ENCODE measurements around the gene IRF5. TPM values are rescaled to one million over a fixed set of nuclear protein-coding genes. Genes with fewer than 3 reads are reported as not detected.
A peak's percentile ranks its signal among the peaks of the same experiment; 100 is the strongest.

The IRF5 gene
- total RNA-seq, 1 experiment from 2014 or later = 8.8 TPM

DNA sequence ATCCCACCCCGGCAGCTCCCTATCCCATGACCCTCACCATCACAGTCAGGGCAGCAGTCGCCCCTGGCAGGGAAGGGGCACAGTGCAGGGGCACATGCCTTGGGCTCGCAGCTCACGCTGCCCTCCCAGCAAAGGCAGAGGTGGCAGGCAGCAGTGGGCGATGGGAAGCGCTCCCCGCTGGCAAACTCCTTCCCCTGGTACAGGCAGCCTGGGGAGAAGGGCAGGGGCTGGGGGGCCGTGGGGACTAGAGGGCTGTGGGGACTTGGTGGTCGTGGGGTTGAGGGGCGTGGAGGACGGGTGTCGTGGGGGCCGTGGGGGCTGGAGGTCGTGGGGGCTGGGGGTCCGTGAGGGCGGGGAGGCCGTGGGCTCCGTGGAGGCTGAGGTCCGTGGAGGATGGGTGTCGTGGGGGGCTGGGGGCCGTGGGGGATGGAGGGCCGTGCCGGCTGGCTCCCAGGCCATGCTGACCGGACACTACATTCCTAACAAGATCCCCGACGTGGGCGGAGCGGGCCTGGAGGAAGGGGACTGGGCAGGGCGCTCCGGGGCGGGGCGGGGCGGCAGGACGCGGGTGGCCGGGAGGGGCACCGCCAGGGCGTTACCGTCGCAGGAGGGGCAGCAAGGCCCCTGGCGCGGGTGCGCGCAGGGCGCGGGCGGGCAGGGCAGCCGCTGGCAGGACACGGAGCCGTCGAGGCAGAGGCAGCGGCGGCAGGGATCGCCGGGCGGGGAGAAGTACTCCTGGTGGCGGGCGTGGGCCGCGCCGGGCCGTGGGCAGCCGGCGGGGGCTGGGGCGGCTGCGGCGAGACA is 47.2 kb upstream of the IRF5 start:
- BruUV-seq (replicated peaks) = no TSS peak
- Histone ChIP-seq H3K4me3 (ENCODE audit: low read depth in 2 of 2, low read length in 2 of 2) (peak overlapping the region; percentile 29 to 32), H3K27ac (ENCODE audit: low read length) (no peak overlapping the region), H3K4me1 (ENCODE audit: control insufficient read depth, insufficient read depth, low read length) (no peaks in the 10 kb centered on the region; the same call in 1 of the 2 replicates), H3K9me3 (ENCODE audit: control insufficient read depth, insufficient read depth, low read depth, low read length) (no peaks in the 10 kb centered on the region), H3K36me3 (ENCODE audit: control insufficient read depth, insufficient read depth, low read length) (no peaks in the 10 kb centered on the region), H3K27me3 (ENCODE audit: control insufficient read depth, insufficient read depth, low read length) (no peaks in the 10 kb centered on the region)
- ATAC-seq = peak; percentile 71
- in situ Hi-C loops (cut with HindIII; ENCODE audit: low pct_unique_long_range_greater_than_20kb, low sequenced_read_pairs) (no loop called here), intact Hi-C loops (cut with micrococcal nuclease; ENCODE audit: unreplicated experiment) (no loop called here)
- POLR2A ChIA-PET = interaction anchor here (0.6 kb wide), 1 partner anchor 167 kb away, joined by 6 read pairs; no protein-coding TSS in a partner anchor
- TF ChIP-seq TCF7L2 (IDR thresholded peaks at IDR 0.05; ENCODE audit: low read depth, low read length) (no peak), SIN3A (IDR thresholded peaks at IDR 0.05; ENCODE audit: borderline replicate concordance, insufficient read depth, low read depth, low read length) (no peak), POLR2AphosphoS5 (IDR thresholded peaks at IDR 0.05; ENCODE audit: low read depth, low read length) (no peak)
- TF ChIP-seq, protein P1, sequence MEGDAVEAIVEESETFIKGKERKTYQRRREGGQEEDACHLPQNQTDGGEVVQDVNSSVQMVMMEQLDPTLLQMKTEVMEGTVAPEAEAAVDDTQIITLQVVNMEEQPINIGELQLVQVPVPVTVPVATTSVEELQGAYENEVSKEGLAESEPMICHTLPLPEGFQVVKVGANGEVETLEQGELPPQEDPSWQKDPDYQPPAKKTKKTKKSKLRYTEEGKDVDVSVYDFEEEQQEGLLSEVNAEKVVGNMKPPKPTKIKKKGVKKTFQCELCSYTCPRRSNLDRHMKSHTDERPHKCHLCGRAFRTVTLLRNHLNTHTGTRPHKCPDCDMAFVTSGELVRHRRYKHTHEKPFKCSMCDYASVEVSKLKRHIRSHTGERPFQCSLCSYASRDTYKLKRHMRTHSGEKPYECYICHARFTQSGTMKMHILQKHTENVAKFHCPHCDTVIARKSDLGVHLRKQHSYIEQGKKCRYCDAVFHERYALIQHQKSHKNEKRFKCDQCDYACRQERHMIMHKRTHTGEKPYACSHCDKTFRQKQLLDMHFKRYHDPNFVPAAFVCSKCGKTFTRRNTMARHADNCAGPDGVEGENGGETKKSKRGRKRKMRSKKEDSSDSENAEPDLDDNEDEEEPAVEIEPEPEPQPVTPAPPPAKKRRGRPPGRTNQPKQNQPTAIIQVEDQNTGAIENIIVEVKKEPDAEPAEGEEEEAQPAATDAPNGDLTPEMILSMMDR (IDR thresholded peaks at IDR 0.05) = no peak
- TF ChIP-seq, protein P2, sequence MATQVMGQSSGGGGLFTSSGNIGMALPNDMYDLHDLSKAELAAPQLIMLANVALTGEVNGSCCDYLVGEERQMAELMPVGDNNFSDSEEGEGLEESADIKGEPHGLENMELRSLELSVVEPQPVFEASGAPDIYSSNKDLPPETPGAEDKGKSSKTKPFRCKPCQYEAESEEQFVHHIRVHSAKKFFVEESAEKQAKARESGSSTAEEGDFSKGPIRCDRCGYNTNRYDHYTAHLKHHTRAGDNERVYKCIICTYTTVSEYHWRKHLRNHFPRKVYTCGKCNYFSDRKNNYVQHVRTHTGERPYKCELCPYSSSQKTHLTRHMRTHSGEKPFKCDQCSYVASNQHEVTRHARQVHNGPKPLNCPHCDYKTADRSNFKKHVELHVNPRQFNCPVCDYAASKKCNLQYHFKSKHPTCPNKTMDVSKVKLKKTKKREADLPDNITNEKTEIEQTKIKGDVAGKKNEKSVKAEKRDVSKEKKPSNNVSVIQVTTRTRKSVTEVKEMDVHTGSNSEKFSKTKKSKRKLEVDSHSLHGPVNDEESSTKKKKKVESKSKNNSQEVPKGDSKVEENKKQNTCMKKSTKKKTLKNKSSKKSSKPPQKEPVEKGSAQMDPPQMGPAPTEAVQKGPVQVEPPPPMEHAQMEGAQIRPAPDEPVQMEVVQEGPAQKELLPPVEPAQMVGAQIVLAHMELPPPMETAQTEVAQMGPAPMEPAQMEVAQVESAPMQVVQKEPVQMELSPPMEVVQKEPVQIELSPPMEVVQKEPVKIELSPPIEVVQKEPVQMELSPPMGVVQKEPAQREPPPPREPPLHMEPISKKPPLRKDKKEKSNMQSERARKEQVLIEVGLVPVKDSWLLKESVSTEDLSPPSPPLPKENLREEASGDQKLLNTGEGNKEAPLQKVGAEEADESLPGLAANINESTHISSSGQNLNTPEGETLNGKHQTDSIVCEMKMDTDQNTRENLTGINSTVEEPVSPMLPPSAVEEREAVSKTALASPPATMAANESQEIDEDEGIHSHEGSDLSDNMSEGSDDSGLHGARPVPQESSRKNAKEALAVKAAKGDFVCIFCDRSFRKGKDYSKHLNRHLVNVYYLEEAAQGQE (IDR thresholded peaks at IDR 0.05; ENCODE audit: insufficient read depth in 1 of 2, low read depth in 2 of 2, low read length in 1 of 2) = no peak
- CTCF ChIA-PET = interaction anchor here (0.5 to 0.7 kb wide), 2 partner anchors 129 to 507 kb away, joined by 3 to 12 read pairs; no protein-coding TSS in a partner anchor
- no peak for DNase-seq (ENCODE audit: low read depth, low spot score)

DNA sequence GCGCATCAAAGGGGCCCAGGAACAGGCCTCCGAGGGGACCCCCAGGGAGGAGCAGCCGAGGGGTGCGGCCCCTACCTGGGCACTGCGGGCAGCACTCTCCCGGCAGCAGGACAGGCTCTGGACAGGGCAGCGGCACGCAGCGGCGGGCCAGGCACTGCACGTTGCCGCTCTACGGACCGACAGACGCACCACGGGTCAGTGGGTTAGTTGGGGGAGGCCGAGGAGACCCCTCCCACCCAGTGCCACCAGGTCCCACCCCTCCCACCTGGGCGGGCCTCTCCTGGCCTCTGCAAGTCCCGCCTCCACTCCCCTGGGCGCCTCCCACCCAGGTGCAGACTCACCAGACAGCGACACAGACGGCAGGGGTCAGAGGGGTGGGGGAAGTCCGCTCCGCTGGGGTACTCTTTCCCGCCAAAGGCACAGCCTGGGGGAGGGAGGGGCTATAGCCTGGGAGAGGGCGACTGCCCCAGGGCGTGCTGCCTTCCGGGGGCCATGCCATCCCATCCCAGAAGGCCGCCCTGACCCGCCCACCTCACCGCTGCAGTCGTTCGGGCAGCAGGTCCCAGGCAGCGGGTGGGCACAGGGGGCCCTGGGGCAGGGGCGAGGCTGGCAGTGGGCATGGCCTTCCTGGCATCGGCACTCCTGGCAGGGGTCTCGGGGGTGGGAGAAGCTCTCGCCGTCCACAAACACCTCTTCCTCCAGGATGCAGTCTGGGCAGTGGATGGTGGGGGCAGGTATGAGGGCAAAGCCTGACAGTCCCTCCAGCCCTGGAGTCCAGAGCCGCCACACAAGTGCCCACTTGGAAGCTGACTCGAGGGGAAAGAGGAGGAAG is 46.4 kb upstream of the IRF5 start:
- ChIA-PET POLR2A (no interaction called here), CTCF (no interaction called here)
- Histone ChIP-seq H3K4me1 (ENCODE audit: control insufficient read depth, insufficient read depth, low read length) (no peaks in the 10 kb centered on the region; the same call in 1 of the 2 replicates), H3K27me3 (ENCODE audit: control insufficient read depth, insufficient read depth, low read length) (no peaks in the 10 kb centered on the region), H3K4me3 (ENCODE audit: low read depth in 2 of 2, low read length in 2 of 2) (peak overlapping the region; percentile 29 to 32), H3K9me3 (ENCODE audit: control insufficient read depth, insufficient read depth, low read depth, low read length) (no peaks in the 10 kb centered on the region), H3K36me3 (ENCODE audit: control insufficient read depth, insufficient read depth, low read length) (no peaks in the 10 kb centered on the region), H3K27ac (ENCODE audit: low read length) (no peak overlapping the region)
- TF ChIP-seq, protein P1 (IDR thresholded peaks at IDR 0.05) = no peak; the same call in 1 of the 2 replicates
- TF ChIP-seq POLR2AphosphoS5 (IDR thresholded peaks at IDR 0.05; ENCODE audit: low read depth, low read length) (no peak), SIN3A (IDR thresholded peaks at IDR 0.05; ENCODE audit: borderline replicate concordance, insufficient read depth, low read depth, low read length) (no peak), TCF7L2 (IDR thresholded peaks at IDR 0.05; ENCODE audit: low read depth, low read length) (no peak)
- TF ChIP-seq, protein P2 (IDR thresholded peaks at IDR 0.05; ENCODE audit: insufficient read depth in 1 of 2, low read depth in 2 of 2, low read length in 1 of 2) = no peak
- intact Hi-C loops (cut with micrococcal nuclease; ENCODE audit: unreplicated experiment) (no loop called here), in situ Hi-C loops (cut with HindIII; ENCODE audit: low pct_unique_long_range_greater_than_20kb, low sequenced_read_pairs) (no loop called here)
- DNase-seq (ENCODE audit: low read depth, low spot score) (no peak), ATAC-seq (peak; percentile 48)
- BruUV-seq (replicated peaks) = no TSS peak
